Glutamatergic neuron (in vitro differentiated cells): ENCODE results near the gene TUBGCP6. TPM values are rescaled to one million over a fixed set of nuclear protein-coding genes. Genes with fewer than 3 reads are reported as not detected.
A peak's percentile ranks its signal among the peaks of the same experiment; 100 is the strongest.

Experiments
- DNase-seq: peaks from one replicate; pipeline ENCODE4 v3.0.0; 2022
- H3K27ac Mint-ChIP-seq: one replicate; pipeline ENCODE4 v1.8.0; 2020; ENCODE audit warnings: mild to moderate bottlenecking, mixed read lengths, inconsistent platforms; ENCODE audit not compliant: unreplicated experiment
- H3K27me3 Mint-ChIP-seq: one replicate; pipeline ENCODE4 v1.8.0; 2020; ENCODE audit warnings: mild to moderate bottlenecking, moderate library complexity, mixed read lengths, inconsistent platforms; ENCODE audit not compliant: unreplicated experiment
- H3K36me3 Mint-ChIP-seq: one replicate; pipeline ENCODE4 v1.8.0; 2020; ENCODE audit warnings: mild to moderate bottlenecking, mixed read lengths, inconsistent platforms; ENCODE audit not compliant: unreplicated experiment
- H3K4me1 Mint-ChIP-seq: one replicate; pipeline ENCODE4 v1.8.0; 2020; ENCODE audit warnings: mild to moderate bottlenecking, low read depth, mixed read lengths, inconsistent platforms; ENCODE audit not compliant: unreplicated experiment
- H3K4me3 Mint-ChIP-seq: one replicate; pipeline ENCODE4 v1.8.0; 2020; ENCODE audit warnings: mild to moderate bottlenecking, mixed read lengths, inconsistent platforms; ENCODE audit not compliant: unreplicated experiment
- H3K9me3 Mint-ChIP-seq: one replicate; pipeline ENCODE4 v1.8.0; 2020; ENCODE audit warnings: mild to moderate bottlenecking, moderate library complexity, mixed read lengths, inconsistent platforms; ENCODE audit not compliant: unreplicated experiment
- CTCF ChIP-seq: fragments of 200-600 bp; sonication (generic); IDR thresholded peaks from one replicate; pipeline ENCODE4 v1.5.0; 2021; ENCODE audit not compliant: partially characterized antibody, unreplicated experiment
- total RNA-seq: library from RNA; stranded (reverse); fragmentation: NEBNext Ultra II Directional; extraction: Animal tissue kit (Norgen Biotek cat#: 25700); gene quantifications from one replicate; pipeline ENCODE4 v1.2.1, GENCODE V29; 2021; ENCODE audit not compliant: unreplicated experiment

TUBGCP6 gene
- total RNA-seq, 1 donor from 2014 or later, result 51.0 TPM

GRCh38 chr22:50252082-50253045 is 7.5 kb upstream of the TUBGCP6 start:
- Mint-ChIP-seq H3K4me3 (no peak overlapping the region), H3K9me3 (peaks cover 5% of the 10 kb centered on the region), H3K27ac (no peak overlapping the region), H3K4me1 (no peaks in the 10 kb centered on the region), H3K27me3 (peaks cover 6% of the 10 kb centered on the region), H3K36me3 (no peaks in the 10 kb centered on the region)
- peak; percentile 77 for DNase-seq
- peak; percentile 40 for TF ChIP-seq CTCF

- Mint-ChIP-seq H3K27me3 (peaks cover 6% of the 10 kb centered on the region), H3K9me3 (peaks cover 7% of the 10 kb centered on the region), H3K27ac (no peak overlapping the region), H3K4me3 (peak overlapping the region; percentile 57), H3K4me1 (no peaks in the 10 kb centered on the region), H3K36me3 (no peaks in the 10 kb centered on the region)
- no peak for DNase-seq
- TF ChIP-seq CTCF, result no peak
Measured at GRCh38 chr22:50251477-50252081, 6.8 kb upstream of the TUBGCP6 start.

GRCh38 chr22:50250555-50251476 is 6.0 kb upstream of the TUBGCP6 start, which contains the start of gene HDAC10:
HDAC10 (minus strand) TSS chr22:50251265; CDS start chr22:50251032, 233 bp downstream.
- no peak for TF ChIP-seq CTCF
- peak; percentile 89 for DNase-seq
- Mint-ChIP-seq H3K36me3 (no peaks in the 10 kb centered on the region), H3K4me1 (no peaks in the 10 kb centered on the region), H3K9me3 (peaks cover 7% of the 10 kb centered on the region), H3K27ac (no peak within 1 kb of the TSS), H3K27me3 (peaks cover 4% of the 10 kb centered on the region), H3K4me3 (peak within 1 kb of the TSS; percentile 88)

- TF ChIP-seq CTCF, result no peak
- DNase-seq, result no peak
- H3K27me3 Mint-ChIP-seq, result peaks cover 4% of the 10 kb centered on the region
- no peaks in the 10 kb centered on the region for H3K36me3 Mint-ChIP-seq
- H3K27ac Mint-ChIP-seq, result no peak overlapping the region
- no peaks in the 10 kb centered on the region for H3K4me1 Mint-ChIP-seq
- H3K9me3 Mint-ChIP-seq, result peaks cover 7% of the 10 kb centered on the region
- peak overlapping the region; percentile 72 for H3K4me3 Mint-ChIP-seq
Measured at GRCh38 chr22:50250249-50250554, 5.4 kb upstream of the TUBGCP6 start.
